ENCODE data around the gene VAC14.

The VAC14 gene

DNA sequence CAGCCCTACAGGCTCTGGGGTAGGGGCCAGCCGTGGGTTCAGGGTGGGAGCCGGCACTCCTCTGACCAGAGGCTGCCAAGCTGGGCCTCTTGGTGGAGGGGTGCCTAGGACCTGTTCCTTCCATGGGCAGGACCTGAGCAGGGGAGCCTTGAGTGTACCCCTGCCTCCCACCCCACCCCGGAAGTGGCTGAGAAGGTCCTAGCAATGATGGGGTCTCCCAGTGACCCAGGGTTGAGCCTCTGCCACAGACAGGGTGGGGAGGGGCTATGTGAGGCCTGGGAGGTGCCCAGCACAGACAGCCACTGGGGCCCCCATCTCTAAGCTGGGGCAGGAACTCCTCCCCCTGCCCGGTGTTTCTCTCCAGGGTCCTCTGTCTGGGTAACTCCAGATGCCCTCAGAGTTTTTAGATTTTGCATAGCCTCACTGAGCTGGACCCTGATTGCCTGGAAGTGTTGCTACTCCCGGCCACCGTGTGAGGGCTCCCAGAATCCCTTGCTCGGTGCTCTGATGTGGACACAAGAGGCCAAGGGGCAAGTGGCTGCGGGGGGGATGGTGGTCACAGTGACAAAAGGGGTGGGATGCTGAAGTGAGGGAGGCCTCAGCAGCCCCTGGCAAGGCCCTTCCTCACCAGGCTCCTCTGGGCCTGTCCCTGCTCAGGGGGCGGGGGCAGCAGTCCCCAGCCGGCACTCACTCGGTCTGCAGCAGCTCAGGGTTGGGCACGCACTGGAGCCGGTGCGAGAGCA lies 108.7 kb downstream of the VAC14 start:
- no peak for DNase-seq (ENCODE audit: low spot score)

DNA sequence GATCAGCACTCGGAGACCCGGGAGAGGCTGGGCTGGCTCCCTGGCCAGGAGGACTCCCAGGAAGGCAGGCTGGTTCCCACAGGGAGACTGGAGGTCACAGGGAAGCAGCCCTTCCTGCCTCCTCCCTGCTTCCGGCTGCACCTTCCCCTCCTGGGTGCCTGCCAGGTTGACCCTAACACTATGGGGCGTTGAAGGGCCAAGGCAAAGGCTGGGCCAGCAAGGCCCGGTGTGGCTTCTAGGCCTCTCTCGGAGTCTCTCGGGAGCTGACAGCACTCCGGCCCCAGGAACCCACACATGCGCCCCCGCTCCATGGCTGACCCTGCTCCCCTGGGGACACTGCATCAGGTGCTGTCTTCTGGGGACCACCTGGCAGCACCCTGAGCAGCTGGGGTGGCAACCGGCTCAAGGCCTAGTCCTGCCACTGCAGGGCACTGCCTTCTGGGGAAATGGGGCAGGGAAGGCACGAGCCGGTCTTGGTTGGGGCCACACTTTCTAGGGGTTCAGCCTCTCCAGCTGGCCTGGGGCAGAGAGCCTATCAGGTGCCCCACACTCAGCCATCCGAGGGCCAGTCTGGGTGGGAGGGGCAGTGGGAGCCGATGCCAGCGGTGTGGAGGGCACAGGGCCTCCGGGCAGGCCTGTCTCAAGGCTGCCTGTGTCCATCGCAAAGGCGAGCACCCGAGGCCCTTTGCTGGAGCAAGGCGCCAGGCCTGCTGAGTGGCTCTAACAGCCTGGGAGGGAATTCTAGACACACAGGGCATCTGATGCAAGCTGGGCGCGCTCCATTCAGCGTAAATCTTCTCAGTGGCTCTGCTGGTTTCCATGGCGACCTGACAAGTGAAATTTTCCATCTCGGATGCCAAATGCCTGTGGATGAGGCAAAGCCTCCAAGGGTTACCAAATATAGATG lies 109.5 kb downstream of the VAC14 start:
- DNase-seq (ENCODE audit: low spot score), result peak; percentile 96

DNA sequence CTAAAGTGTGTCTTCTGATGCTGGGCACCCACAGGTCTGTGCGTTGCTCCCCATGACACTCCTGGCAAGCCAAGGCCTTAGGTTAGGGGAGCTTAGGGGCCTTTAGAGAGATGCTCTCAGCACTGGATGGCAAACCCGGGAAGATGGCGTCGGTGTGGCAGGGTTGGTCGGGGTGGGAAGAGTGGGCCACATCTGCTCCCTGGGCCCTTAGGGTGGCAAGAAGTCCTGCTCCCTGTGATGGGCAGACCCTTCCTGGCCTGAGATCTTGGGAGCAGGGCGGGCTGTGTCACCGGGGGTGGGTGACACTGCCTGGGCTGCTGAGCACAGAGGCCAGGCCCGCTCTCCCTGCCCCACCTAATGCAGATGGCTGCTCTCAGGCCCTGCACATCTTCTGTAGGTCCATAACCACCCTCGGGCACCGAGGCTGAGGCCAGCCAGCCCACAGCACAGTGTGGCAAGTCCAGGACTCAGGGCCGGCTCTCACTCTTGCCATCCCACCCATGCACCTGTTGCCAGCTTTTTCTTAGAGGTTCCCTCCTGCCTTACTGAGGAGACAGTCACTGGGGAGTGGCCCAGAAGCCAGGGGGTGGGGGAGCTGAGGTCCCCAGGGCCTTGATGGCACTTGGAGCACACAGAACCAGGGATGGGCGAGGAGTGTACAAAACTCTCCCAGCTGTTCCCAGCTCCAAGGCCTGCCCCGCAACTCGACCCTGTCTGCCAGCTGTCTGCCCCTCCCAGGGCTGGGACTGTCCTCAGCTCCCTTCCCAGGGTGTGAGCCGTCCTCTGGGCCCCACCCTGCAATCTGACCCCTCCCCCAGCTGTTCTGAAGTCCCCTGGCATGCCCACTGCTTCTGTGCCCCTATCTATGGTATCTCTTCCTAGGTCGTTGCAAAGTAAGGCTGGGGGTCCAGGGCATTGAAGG lies 110.7 kb downstream of the VAC14 start:
- no peak for DNase-seq (ENCODE audit: low spot score)

DNA sequence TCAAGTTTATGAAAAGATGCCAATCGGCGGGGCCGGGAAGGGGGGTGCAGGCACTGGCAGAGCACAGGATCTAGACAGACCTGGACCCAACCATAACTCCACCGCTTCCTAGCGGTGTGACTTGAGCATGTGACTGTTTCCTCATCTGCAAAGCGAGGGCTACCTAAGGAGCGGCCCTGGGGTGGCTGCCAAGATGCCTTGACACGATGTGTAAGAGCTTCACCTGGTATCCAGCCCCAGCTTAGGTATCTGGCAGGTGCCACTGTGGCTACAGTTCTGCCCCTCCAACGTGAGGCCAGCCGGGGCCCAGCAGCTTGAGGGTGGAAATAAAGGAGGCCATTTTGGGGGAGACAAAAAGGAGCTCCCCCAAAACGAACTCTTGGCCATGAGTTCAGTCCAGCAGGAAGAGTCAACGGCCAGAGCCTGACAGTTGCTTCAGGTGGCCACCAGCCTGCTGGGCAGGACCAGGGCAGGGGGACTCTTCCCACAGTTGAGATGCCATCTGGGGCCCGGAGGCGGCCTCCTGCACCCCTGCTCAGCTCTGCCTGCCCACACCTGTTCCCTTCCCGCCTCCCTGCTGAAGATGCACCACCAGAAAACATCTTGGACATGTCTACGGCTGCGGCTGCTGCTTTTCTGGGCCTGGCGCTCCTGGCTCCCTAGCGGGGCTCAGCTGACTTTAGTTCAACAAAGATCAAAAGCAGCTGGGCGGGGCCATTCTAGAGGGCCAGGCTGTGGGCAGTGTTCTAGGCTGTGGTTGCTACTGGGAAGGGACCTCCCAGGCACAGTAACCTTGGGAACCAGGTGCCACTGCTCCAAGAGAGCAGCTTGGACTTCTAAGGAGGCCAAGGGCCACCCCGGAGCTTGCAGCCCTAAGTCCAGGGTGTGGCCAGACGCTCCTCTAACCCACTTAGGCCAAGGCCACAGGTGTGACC lies 111.7 kb downstream of the VAC14 start:
- DNase-seq (ENCODE audit: low spot score), result no peak

DNA sequence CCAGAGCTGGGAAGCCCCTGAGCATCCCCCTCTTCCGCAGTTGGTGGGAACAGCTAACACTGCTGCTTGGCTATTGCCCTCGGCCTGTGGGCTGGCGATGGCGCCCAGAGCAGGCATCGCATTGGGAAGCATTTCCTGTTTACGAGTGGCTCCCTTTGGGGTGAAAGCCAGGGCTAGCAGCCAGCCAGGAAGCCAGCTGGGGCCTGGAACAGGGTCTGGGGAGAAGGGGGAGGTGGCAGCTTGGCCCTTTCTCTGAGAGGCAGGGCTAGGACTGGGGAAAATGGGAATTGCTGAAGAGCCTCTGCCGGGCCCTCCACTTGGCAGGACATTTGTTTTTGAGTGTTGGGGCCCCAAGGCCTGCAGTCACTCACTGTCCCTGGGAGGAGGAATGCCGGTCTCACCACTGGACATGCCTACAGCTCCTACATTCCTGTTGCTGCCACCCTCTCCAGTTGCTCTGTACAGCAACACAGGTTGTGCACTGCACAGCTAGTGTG lies 112.7 kb downstream of the VAC14 start:
- no peak for DNase-seq (ENCODE audit: low spot score)

DNA sequence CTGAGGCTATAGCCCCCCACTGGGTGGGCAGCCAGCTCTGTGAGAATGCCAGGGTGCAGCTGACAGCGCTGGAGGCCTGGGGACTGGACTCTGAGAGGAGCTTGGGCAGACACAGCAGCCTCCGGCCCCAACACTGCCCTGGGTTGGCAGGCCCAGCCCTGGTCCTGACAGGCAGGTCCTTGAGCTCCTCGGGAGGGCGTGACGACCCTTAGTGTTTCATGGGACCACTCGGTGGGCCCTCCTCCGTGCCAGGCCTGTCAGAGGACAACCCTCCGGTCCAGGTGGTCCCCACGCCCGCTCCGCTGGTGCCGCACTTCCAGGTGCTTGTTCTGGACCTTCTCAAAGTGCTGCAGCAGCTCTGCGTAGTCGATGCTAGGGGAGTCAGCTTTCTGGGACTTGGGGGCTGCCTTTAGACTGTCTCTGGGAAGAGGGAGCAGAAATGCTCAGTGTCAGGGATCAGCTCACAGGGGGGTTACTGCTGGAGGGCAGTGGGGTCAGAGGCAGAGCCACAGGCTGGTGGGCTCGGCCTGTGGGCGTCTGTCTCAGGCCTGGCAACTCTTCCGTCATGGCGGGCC lies 113.2 kb downstream of the VAC14 start:
- no peak for DNase-seq (ENCODE audit: low spot score)

DNA sequence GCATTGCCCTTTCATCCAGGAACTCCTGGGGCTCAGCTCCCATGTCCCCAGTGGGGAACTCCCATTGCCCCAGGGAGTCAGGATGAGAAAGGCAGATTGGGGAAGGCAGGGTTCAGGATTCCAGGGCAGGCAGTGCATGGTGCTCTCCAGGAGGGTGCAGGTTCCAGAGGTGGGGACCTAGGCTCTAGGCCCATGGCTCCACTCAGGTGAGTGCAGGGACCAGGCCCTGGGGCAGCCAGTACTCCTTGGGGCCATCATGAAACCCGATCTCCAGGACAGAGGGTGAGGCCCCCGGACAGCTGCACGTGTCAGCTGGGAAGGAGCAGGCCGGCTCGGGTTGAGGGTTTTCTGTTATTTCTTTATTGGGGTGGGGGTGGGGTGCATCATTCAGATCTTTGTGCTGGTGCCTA lies 113.9 kb downstream of the VAC14 start:
- DNase-seq (ENCODE audit: low spot score), result no peak

DNA sequence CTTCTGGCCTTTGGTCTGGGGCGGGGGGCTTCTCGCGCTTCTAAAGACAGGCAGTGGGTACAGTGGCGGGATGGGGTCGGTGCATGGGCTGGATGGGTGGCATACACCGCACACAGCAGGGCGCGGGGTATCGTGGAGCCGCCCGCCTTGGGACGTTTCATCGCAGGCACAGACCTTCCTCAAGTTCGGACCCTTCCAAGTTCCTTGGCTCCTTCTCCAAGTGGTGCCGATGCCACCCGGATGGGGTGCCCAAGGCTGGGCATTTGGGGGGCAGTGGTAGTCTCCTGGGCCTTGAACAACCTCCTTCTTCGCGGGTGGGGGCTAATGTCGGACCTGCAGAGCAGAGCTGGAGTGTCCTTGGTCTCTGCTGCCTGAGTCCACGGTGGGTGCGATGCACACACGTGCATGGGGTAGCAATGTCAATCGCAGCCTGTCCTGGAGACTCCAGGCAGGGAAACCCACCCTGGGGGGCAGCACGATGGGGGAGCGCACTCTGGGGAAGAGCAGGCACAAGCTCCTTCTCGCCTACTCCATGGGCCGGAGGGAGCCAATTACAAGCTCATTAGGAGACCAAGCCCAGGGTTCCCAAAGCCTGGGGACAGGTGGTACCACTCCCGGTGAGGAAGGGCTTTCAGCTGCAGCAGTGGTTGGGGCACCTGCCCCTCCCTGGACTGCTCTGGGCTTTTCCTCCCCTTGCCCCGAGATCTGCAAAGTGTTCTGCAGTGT lies 114.4 kb downstream of the VAC14 start:
- DNase-seq (ENCODE audit: low spot score), result no peak

DNA sequence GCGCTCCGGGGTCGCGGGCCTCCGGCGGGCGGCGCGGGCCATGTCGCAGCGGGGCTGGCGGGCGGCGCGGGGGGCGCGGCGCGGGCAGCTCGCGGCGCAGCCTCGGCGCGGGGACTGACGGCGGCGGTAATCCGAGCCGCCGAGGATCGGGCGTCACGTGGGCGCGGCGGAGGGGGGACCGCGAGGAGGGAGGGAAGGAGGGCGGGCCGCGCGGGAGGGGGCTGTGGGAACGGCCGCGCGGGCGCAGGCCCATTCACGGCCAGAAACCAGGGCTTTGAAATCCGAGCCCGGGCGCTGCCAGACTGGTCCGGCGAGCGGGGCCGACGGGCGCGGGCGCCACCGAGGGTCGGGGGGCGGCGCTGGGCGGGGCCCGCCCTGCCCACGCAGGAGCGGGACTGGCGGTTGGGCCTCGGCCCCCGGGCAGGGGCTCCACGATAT lies 115.0 kb downstream of the VAC14 start, which contains the start of gene MTSS2:
Gene MTSS2, minus strand, starts transcription at position 116 of the 438 bp plus-strand sequence. CDS start 262 bp downstream, outside the sequence.
- DNase-seq (ENCODE audit: low spot score), result peak; percentile 96

DNA sequence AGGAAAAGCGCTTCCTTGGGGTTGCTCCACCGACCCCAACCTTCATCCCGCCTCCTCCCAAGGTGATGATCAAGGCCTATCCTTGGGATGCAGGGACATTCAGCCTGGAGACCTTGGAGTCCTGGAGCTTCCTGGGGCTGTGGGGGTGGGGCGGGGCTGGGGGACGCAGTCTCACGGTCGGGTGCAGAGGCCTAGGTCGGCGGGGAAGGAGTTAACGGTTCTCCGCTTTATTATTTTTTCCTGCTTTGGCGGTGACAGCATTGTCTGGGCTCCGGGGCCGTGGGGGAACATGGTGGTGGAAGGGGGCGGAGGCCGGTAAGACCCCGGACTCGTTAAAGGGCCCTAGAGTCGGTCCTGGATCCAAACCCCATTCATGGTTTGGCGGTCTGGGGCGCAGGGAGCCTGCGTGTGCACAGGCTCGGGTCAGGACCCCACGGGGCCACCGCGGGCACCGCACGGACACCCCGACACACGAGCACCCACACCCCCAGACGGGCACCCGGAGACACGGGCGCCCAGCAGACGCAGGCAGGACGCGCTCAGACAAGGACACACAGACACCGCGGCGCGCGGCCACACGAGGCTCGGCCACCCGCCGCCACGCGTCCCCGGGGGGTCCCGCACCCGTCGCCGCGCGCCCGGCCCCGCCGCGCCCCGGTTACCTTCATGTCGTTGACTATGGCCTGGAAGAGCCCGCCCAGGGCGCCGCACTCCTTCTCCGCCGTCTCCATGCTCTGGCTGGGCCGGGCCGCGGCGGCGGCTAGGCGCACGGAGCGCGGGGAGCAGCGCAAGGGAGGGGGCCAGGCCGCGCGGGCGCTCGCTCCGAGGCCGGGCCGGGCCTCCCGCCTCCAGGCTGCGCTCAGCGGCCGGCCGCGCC lies 115.7 kb downstream of the VAC14 start:
- DNase-seq (ENCODE audit: low spot score), result peak; percentile 63

DNA sequence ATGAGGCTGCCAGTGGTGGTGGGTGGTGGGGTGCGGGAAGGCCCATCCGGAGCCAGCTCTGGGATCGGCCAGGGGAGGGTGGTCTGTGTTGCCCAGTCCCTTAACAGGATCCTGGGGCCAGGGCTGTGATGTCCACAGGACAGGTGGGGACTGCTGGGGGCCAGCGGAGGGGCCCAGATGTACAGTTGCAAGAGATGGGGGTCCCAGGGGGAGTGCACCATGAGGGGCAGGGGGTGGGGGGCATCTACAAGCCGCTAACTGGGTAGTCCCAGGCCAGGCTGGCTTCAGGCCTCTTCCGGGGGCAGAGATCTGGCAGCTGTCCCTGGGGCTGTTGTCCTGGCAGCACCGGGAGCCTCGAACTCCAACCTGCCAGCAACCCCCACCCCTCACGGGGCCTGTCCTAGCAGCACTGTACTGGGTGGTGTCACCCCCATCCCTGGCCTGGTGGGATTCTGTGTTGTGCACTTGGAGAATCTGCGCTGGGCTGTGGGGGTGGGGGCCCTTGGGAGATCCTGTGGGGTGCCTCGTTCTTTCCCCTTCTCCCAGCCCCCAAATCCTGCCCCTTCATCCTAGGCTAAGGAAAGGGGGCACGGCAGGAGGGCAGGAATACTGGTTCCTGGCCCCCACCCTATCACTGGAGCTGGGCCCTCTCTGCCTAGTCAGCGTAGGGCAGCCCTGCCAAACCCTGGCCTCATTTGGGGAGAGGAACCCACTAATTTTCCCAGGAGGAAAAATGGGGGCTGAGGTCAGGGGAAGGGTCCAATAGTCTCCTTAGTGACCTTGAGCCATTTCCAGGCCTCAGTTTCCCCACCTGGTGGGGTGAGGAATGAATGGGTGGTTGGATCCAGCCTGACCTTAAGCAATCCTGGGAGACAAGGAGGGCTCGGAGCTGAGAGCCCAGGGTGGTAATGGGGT lies 116.6 kb downstream of the VAC14 start:
- DNase-seq (ENCODE audit: low spot score), result no peak

DNA sequence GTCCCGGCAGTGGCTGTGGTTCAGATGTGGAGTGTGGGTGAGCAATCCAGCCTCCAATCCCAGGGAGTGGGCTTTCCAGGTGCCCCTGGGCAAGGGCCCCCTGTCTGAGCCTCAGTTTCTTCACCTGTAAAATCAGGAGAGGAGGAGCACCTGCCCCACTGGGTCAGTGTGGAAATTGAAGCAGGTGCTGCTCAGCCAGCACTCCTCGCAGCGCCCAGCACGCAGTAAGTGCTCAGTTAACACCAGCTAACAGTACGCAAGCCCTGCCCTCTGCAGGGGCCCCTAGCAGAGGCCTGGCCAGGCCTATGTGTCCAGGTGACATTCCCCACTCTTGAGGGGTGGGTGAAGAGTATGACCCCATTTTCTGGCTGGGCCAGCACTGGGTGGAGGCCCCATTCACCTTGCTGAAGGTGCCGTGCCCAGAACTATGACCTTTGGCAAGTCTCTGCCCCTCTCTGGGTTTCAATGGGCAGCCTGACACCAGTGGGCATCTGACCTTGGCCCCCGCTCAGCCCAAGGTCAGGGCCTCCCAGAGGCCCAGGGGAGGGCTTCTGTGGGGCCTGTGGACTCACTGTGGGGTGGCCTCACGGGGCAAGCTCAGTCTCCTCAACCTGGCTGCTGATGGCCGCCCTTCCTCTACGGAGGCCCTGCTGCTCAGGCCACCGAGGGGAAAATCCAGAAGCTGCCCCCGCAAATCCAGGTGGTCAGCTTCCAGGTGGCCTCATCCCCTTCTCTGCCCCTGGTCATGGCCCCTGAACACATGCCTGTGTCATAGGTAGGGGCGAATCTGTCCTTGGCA lies 117.6 kb downstream of the VAC14 start:
- no peak for DNase-seq (ENCODE audit: low spot score)

DNA sequence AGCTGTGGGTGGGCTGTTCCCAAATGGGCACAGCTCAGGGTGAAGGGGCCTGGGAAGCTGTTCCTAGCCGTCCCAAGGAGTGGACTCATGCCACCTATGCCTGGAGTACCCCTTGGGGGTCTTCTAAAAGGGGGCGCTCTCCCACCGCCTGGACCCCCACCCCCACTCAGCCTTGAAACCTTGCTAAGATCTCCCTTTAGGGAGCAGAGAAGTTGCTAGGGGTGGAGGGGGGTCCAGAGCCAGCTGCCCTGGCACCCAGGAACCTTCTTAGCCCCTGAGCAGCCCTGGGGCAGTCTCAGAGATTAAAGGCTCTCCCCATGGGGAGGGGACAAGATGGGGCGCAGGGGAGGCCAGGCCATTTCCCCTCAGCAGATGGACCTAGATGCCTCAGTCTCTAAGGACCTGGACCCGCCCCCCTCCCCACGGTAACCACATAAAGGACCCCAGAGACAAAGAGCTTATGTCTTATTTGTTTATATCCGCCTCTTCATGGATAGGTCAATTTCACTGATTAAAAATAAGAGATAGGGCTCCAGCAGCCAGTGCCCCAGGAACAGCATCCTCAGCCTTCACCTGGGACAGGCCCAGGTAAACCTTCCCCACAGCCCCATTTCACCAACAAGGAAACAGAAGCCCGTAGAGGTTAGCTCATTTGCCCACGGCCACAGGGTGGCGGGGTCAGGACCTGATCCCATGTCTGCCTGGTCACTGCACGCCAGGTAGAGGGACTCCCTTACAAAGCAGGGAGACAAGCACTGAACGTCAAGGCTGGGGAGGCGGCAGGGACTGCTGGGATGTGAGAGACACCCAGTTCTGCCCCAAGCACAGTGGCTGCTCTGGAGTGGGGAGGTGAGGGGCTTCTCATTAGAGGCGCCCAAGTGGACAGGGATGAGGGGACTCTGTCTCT lies 118.5 kb downstream of the VAC14 start:
- DNase-seq (ENCODE audit: low spot score), result no peak

DNA sequence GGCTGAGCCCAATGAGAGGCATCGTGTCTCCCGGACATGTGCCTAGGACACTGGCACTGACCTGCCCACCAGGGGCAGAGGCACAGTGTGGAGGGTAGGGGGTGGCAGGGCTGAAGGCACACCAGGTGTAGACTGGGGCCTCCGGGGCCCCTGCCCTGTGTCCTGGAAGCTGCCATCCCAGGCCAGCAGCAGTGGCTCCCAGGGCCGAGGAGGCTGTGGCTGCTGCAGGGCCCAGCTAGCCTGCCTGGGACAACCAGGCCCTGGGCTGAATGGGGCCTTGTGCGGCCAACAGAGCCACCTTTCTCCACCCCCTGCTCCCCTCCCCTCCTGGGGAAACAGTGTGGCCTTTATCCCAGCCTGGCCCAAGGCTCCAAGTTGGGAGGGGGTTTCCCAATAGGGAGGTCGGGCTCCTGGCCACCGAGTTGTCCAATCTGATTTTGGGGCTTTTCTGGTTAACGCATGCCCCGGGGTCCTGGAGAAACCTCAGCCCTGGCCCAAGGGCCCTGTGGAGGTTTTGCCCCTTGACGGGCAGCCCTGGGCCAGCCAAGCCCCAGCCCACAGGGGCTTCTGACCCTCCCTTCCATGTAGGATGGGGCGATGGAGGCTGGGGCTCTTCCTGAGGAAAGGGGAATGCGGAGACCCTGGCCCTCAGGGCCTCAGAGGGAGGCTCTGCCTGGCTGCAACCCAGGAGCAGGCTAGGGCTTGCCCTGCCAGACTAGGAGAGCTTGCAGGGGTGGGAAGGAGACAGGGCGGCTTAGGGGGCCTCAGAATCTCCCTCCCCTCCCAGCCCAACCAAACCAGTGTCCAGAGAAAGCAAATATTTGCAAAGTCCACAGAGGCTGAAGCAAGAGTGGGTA lies 119.3 kb downstream of the VAC14 start:
- no peak for DNase-seq (ENCODE audit: low spot score)

All from hepatic stellate cell (primary cell).